Activated CD8-positive, alpha-beta memory T cell treated with anti-CD3 and anti-CD28 coated beads, Interleukin-2, amount 50 U/mL, for 48 hours (primary cell): ENCODE data around the gene MED7.

ENCODE experiments used
- DNase-seq: peaks from one replicate; pipeline ENCODE4 v3.0.0-alpha.2; 2020

Gene MED7

GRCh38 chr5:157162919-157163510, 20.4 kb upstream of the MED7 start:
- peak; percentile 51 for DNase-seq

- DNase-seq, result peak; percentile 48
Measured at GRCh38 chr5:157161996-157162395, 19.3 kb upstream of the MED7 start.

DNA sequence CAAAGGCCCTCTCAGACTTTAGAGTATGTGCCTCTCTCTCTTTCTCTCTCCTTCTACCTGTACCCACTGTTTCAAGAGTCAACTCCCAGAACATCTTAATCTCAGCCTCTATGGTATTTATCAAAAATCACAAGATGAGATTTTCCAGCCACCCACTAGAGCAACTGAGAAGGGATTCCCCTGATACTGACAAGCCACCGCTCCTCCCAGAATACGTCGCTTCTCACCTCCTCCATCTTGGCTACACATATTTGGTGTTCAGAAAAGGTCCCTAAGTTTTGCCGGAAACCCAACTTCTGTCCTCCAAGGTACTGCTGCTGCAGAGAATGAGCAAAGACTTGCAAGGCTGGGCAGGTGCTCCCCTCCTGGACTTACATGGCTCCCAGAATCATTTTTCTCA, 17.3 kb upstream of the MED7 start:
- peak; percentile 62 for DNase-seq

- DNase-seq, result peak; percentile 51
Measured at GRCh38 chr5:157159209-157159751, 16.6 kb upstream of the MED7 start.

DNA sequence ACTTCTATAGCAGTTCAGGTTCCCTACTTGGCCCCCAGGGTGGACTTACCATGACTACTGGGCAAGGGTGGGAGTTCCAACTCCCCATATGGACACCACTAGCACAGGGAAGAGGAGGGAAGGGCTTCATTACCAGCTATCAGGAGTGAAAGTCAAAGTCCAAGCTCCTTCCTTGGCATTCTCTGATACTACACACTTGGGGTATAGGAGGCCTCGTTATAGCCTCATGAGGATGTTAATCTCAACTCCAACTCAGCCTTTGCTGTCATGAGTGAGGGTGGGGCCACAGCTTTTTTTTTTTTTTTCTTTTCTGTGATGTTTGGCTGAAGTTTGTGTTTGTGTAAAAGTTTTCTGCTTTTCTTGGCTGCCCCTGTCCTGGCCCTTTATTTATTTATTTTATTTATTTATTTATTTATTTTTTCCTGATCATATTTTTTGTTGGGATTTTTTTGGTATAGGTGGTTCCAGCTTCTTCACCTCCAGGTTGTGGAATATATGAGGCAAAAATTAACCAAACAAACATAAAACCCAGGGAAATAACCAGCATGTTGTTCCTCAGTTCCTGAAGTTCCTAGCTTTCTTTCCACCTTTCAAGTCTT, 14.7 kb upstream of the MED7 start:
- peak; percentile 56 for DNase-seq

DNA sequence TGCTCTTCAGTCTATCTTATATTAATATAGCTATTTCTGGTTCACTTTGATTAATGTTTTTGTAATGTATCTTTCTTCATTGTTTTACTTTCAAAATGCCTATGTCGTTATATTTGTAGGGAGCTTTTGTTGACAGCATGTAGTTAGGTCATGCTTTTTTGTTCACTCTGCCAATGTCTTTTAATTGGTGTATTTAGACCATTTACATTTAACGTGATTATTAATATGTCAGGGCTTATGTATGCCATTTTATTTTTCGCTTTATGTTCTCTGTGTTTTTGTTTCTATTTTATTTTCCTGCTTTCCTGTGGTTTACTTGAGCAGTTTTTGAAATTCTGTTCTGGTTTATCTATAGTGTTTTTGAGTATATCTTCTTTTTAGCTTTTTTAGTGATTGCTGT, 12.6 kb upstream of the MED7 start:
- DNase-seq, result no peak

DNA sequence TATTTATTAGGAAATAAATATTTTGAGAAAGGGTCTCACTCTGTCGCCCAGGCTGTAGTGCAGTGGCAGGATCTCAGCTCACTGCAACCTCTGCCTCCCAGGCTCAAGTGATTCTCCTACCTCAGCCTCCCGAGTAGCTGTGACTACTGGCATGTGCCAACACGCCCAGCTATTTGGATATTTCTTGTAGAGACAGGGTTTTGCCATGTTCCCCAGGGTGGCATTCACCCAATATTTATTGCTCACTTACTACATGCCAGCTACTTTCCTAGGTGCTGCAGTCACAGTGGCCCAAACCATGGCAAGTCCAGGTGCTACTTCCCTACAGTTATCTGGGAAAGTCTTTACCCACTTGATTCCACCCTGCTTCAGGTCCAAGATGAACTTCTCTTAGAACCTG, 8.3 kb upstream of the MED7 start:
- no peak for DNase-seq

DNA sequence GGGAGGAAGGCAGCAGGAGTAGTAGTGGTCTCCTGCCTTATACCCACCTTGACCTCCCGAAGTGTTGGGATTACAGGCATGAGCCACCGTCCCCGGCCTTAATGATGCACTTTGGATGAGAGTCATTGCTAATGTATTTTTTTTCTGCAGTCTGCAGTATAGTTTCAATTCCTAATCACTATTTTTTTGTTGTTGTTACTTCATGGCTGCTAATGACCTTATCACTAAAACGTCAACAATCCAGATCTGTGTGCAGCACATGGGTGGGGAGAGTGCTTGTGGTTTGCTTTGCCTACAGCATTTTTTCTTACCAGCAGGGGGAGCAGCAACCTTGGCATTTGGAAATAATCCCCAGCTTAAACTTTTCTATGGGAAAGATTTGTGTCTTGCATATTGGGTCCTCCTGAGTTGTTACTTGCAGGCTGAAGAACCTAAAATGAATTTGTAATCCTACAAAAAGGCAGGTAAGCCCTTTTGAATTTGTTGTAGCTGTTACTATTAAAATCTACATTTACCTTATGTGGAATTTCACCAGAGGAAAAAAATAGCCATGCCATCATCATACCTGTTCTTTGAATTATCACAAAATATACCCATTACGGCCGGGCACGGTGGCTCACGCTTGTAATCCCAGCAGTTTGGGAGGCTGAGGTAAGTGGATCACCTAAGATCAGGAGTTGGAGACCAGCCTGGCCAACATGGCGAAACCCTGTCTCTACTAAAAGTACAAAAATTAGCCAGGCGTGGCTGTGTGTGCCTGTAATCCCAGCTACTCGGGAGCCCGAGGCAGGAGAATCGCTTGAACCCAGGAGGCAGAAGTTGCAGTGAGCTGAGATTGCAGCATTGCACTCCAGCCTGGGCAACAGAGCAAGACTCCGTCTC, 6.3 kb upstream of the MED7 start:
- peak; percentile 85 for DNase-seq

GRCh38 chr5:157143127-157143971, 684 bp upstream of the MED7 start:
- no peak for DNase-seq

DNA sequence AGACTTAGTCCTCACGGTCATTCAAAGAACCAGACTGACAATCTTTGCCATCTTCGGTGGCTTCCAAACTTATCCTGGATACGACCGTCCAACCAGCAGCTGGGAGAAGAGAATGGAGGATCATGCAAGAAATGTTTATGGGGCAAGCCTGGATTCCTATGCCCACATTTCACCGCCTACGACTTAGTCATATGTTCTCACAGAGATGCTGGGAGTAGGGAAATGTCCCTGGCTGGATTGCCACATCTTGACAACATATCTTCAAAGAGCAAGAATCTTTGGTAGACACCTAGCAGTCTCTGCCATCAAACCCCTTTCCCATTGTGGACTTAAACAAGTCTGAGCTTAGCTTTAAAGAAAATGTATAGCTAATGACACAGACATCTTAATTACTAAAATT, 5.0 kb downstream of the MED7 start:
- DNase-seq, result no peak

DNA sequence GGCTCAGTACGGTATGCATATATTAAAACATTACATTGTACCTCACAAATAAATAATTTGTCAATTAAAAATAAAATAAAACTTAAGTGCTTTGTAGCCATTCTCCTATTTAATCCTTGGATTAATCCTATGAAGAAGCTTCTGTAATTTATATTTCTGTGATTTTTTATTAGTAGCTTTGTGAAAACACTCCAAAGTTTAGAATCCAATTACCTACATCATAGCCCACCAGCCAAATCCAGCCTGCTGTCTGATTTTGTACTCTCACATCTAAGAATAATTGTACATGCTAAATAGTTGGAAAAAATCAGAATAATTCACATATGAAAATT, 10.4 kb downstream of the MED7 start:
- DNase-seq, result no peak

GRCh38 chr5:157130925-157131324, 11.7 kb downstream of the MED7 start:
- no peak for DNase-seq

DNA sequence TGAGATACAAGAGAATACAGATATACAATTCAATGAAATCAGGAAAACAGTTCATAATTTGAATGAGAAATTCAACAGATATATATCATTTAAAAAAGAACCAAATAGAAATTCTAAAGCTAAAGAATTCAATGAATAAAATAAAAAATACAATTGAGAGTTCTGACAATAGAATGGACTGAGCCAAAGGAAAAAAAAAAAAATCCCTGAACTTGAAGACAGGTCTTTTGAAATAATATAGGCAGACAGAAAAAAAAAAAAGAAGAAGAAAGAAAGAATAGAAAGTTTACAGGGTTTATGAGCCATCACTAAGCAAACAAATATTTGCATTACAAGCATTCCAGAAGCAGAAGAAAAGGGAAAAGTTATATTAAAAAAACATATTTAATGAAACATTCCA, 21.0 kb downstream of the MED7 start:
- no peak for DNase-seq

DNA sequence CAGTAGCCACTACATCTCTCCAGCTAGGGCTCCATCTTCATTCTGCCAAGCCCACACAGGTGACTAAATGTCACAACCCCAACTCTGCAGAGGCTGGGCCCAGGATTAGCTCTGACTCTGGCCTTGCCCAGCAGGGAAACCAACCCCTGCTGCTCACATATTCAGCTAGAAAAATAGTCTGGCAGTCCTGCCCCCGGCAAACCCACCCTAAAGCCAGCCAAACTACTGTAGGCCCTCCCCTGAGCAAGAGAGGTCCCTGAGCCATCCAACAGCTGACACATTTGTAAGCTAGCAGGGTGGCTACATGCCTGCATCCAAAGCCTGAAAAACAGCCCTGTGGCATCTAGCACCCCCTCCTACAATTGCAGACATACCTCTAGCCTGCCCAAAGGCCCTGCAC, 22.6 kb downstream of the MED7 start:
- DNase-seq, result no peak

DNA sequence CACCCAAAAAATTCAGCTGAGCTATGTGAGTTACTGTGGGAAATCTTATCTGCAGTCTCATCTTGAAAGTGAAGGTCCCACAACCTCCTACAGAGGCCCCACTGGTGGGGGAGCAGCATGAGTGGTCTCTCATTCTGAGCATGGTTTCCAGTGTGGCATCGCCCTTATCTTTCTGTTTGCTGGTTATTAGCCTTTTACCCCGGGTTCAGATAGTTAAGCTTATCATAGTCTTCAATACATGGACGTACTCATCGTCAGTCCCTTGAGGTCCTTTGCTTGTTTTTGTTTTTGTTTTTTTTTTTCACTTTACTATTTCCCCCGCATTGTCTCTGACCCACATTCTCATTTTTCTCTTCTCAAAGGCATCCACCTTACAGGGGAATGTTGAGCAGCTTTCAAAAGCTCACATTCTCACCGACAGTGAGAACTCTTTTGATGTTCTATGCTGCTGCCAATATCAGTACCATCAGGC, 26.1 kb downstream of the MED7 start:
- DNase-seq, result no peak

DNA sequence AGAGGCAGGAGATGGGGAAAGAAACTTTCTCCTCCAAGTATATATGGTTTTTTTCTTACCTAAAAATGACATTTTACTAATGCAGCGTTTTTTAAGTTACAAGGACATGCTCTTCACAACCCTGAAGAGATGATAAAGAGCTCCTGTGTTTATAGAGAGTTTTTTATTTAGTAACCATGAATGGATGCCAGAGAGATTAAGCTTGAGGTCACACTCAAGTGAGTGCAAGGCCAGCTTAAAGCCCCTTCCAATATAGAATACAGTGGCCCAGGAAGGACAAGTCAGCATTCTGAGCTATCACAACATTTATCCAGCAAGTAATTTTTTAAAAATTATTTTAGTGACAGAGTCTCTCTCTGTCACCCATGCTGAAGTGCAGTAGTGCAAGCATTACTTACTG, 27.2 kb downstream of the MED7 start:
- no peak for DNase-seq

GRCh38 chr5:157115012-157115411, 27.7 kb downstream of the MED7 start:
- DNase-seq, result no peak

GRCh38 chr5:157113002-157113401, 29.7 kb downstream of the MED7 start:
- no peak for DNase-seq

- no peak for DNase-seq
Measured at GRCh38 chr5:157109744-157110143, 32.9 kb downstream of the MED7 start.

- DNase-seq, result peak; percentile 71
Measured at GRCh38 chr5:157108976-157109375, 33.7 kb downstream of the MED7 start, which contains the start of gene HAVCR2. Gene HAVCR2, minus strand, starts transcription at chr5:157109044. Its CDS starts 61 bp downstream, at chr5:157108983.

GRCh38 chr5:157107508-157107907, 35.2 kb downstream of the MED7 start:
- DNase-seq, result no peak

DNA sequence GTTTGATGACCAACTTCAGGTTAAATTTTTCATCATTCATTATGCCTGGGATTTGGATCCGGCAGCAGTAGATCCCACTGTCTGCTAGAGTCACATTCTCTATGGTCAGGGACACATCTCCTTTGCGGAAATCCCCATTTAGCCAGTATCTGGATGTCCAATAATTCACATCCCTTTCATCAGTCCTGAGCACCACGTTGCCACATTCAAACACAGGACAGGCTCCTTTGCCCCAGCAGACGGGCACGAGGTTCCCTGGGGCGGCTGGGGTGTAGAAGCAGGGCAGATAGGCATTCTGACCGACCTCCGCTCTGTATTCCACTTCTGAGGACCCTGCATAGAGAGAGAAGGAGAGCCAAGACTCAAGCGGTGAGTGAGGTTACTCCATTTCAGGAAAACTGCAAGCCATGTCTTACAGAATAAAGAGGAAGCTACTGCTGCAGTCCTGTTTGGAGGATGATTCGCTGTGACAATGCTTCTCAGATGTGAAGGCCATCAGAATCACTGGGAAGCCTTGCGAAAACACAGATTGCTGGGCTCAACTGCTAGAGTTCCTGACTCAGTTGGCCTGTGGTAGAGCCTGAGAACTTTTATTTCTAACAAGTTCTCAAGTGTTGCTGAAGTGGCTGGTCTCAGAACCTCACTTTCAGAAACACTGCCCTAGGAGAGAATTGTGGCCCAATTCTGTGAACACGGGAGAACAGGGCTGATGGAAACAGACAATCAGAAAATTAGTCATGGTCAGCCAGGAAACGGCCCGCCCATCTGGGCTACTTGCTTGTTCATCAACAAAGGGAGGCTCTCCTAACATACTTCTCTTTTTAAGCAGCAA, 35.8 kb downstream of the MED7 start:
- DNase-seq, result peak; percentile 64
